Natural killer cell treated with Interleukin-12 subunit alpha and Interleukin-12 subunit beta and Interleukin-15 and Interleukin-18, amount 100 ng/mL, for 72 hours (primary cell): ENCODE results near the gene LNX2. TPM values are rescaled to one million over a fixed set of nuclear protein-coding genes. Genes with fewer than 3 reads are reported as not detected.

Experiments
- ATAC-seq, 2 donors: fragments of 150-1000 bp; cut with Tn5 transposase in 1 of 2; sonication (Bioruptor Pico), chemical (Tn5 transposase) in 1 of 2; 2 replicates each; pipeline ENCODE4 v1.10.0; 2021
- DNase-seq: peaks from one replicate; pipeline ENCODE4 v3.0.0; 2022; ENCODE audit warnings: low spot score
- H3K27ac Mint-ChIP-seq, 2 donors: 1 replicate in 1 of 2; 2 replicates in 1 of 2; pipeline ENCODE4 v1.8.0; 2022; ENCODE audit warnings: mixed read lengths in 2 of 2, mild to moderate bottlenecking in 1 of 2, moderate library complexity in 1 of 2
- H3K27me3 Mint-ChIP-seq, 2 donors: 1 replicate in 1 of 2; 2 replicates in 1 of 2; pipeline ENCODE4 v1.8.0; 2022; ENCODE audit warnings: mixed read lengths in 2 of 2
- H3K36me3 Mint-ChIP-seq: one replicate; pipeline ENCODE4 v1.8.0; 2022; ENCODE audit warnings: mixed read lengths
- H3K4me1 Mint-ChIP-seq, 2 donors: 1 replicate in 1 of 2; 2 replicates in 1 of 2; pipeline ENCODE4 v1.8.0; 2022; ENCODE audit warnings: low read depth in 2 of 2, mixed read lengths in 2 of 2, mild to moderate bottlenecking in 1 of 2
- H3K4me3 Mint-ChIP-seq: one replicate; pipeline ENCODE4 v1.8.0; 2022; ENCODE audit warnings: mixed read lengths
- H3K9me3 Mint-ChIP-seq: 2 replicates; pipeline ENCODE4 v1.8.0; 2022; ENCODE audit warnings: mixed read lengths
- total RNA-seq, 2 donors: library from RNA; stranded (reverse); gene quantifications; one replicate each; pipeline ENCODE4 v1.2.3, GENCODE V29; 2022

The LNX2 gene
- total RNA-seq, 2 donors from 2014 or later, result 4.1 to 4.2 TPM

DNA sequence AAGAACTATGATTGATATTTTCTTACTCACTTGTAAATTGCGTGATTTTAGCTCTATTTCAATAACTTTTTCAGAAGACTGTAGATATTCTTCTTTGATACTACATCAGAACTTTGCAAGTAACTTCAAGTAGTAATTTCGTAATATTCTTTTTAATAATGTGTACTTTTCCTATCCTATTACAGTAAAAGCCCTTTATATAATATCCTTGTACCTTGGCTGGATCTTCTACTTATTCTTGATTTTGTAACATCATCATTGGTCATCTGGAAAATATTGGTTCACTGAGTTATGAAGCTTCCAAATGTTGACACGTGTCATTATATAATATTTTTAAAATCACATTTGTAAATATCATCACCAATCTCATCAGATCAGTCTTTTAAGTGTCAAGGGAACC lies 33.7 kb upstream of the LNX2 start:
- H3K9me3 Mint-ChIP-seq, result peaks cover 6% of the 10 kb centered on the region
- no peaks in the 10 kb centered on the region for H3K27me3 Mint-ChIP-seq
- no peak overlapping the region for H3K4me3 Mint-ChIP-seq
- peaks cover 23% of the 10 kb centered on the region for H3K36me3 Mint-ChIP-seq
- H3K27ac Mint-ChIP-seq, result no peak overlapping the region
- DNase-seq, result no peak
- H3K4me1 Mint-ChIP-seq, result peaks cover 0 to 5% of the 10 kb centered on the region in 2 donors
- ATAC-seq, result no peak

DNA sequence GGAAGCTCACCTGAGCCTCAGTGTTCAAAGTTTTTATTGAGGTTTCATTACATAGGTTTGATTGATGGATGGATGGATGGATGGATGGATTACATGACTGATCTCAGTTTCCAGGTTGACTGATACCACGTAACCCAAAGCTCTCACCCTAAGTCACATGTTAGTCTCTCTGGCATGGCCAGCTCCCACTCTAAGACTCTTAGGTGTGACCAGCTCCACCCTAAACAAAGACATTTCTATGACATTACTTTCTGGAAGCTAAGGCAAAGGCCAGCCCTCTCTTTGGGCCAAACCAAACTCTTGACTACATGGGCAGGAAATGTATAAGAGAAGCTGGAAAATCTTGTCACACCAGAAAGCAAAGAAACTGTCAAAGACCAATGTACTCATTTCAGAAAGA lies 30.0 kb upstream of the LNX2 start:
- H3K9me3 Mint-ChIP-seq, result peaks cover 6% of the 10 kb centered on the region
- peaks cover 0 to 4% of the 10 kb centered on the region in 2 donors for H3K4me1 Mint-ChIP-seq
- H3K27me3 Mint-ChIP-seq, result no peaks in the 10 kb centered on the region
- H3K27ac Mint-ChIP-seq, result no peak overlapping the region
- ATAC-seq, result no peak
- DNase-seq, result no peak
- peaks cover 29% of the 10 kb centered on the region for H3K36me3 Mint-ChIP-seq
- H3K4me3 Mint-ChIP-seq, result no peak overlapping the region

GRCh38 chr13:27644302-27644701 lies 24.0 kb upstream of the LNX2 start:
- H3K4me1 Mint-ChIP-seq, result peaks cover 20 to 26% of the 10 kb centered on the region in 2 donors
- DNase-seq, result no peak
- no peak for ATAC-seq
- no peaks in the 10 kb centered on the region for H3K9me3 Mint-ChIP-seq
- no peaks in the 10 kb centered on the region for H3K27me3 Mint-ChIP-seq
- no peak overlapping the region for H3K27ac Mint-ChIP-seq
- peaks cover 9% of the 10 kb centered on the region for H3K36me3 Mint-ChIP-seq
- no peak overlapping the region for H3K4me3 Mint-ChIP-seq

- Mint-ChIP-seq H3K27ac (no peak overlapping the region), H3K4me1 (peaks cover 23 to 32% of the 10 kb centered on the region in 2 donors), H3K9me3 (no peaks in the 10 kb centered on the region), H3K27me3 (no peaks in the 10 kb centered on the region), H3K36me3 (peaks cover 4% of the 10 kb centered on the region), H3K4me3 (no peak overlapping the region)
- ATAC-seq, result no peak
- no peak for DNase-seq
Observed at GRCh38 chr13:27643334-27644132, 23.2 kb upstream of the LNX2 start.

DNA sequence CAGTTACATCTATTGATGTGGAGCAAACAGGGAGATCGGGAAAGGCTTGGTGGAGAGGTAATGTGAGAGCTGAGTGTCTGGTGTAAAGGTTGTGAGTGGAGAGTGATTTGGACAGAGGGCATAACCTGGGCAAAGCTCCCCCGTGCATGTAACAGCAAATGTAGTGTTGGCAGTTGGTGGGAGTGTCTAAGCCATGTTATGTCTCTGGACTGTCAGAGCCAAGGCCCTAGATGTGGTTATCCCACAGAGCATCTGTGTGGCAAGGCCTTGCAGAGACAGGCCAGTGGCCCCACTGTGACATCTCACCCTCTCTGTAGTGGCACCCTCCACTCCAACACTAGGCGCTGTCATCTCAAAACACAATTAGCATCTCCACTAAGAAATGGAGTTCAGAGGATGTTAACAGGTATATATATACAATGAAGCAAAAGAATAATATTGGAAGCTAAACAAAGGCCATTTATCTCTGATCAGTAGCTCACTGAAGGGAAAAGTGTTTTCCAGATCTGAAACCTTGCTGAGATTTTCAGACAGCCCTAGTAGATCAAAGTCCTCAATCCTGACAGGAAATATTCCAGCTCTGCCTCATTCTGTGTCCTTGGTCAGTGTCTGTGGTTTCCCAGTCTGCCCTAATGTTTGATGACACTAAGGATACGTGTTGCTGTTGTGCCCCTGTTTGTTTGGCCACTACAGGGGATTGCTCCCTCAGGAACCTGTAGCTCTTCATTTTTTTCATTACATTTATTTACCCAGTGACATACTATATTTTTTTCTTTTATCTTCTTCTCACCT lies 21.6 kb upstream of the LNX2 start:
- peak; percentile 33 to 62 for ATAC-seq
- no peak for DNase-seq
- Mint-ChIP-seq H3K9me3 (no peaks in the 10 kb centered on the region), H3K27me3 (no peaks in the 10 kb centered on the region), H3K27ac (peak overlapping the region in 1 of 2 donors; percentile 1), H3K36me3 (peaks cover 4% of the 10 kb centered on the region), H3K4me3 (no peak overlapping the region), H3K4me1 (peaks cover 30 to 43% of the 10 kb centered on the region in 2 donors)

- H3K9me3 Mint-ChIP-seq, result no peaks in the 10 kb centered on the region
- no peak overlapping the region for H3K4me3 Mint-ChIP-seq
- no peak overlapping the region for H3K27ac Mint-ChIP-seq
- no peak for ATAC-seq
- no peak for DNase-seq
- peaks cover 31 to 44% of the 10 kb centered on the region in 2 donors for H3K4me1 Mint-ChIP-seq
- H3K27me3 Mint-ChIP-seq, result no peaks in the 10 kb centered on the region
- no peaks in the 10 kb centered on the region for H3K36me3 Mint-ChIP-seq
Observed at GRCh38 chr13:27639186-27639585, 18.9 kb upstream of the LNX2 start.

DNA sequence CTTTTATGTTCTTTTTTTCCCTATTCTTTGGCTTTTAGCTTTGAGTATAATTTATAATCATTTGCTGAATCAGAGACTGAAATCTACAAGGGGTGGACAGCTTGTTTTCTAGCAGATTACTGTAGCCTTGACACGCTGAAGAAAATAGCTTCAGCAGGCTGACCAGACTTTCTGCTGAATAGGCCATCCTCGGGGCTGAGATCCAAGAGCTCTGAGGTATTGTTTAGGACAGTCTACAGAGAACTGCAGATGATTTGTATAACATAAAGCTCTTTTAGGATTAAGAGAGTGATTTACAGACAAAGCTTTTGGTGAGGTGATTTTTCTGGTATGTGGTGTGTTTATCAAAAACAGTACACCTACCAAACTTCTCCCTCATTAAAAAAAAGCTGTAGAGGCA lies 18.2 kb upstream of the LNX2 start:
- ATAC-seq (no peak), DNase-seq (no peak)
- H3K4me1 Mint-ChIP-seq, result peaks cover 33 to 42% of the 10 kb centered on the region in 2 donors
- H3K9me3 Mint-ChIP-seq, result no peaks in the 10 kb centered on the region
- H3K27me3 Mint-ChIP-seq, result no peaks in the 10 kb centered on the region
- H3K4me3 Mint-ChIP-seq, result no peak overlapping the region
- no peak overlapping the region for H3K27ac Mint-ChIP-seq
- no peaks in the 10 kb centered on the region for H3K36me3 Mint-ChIP-seq

DNA sequence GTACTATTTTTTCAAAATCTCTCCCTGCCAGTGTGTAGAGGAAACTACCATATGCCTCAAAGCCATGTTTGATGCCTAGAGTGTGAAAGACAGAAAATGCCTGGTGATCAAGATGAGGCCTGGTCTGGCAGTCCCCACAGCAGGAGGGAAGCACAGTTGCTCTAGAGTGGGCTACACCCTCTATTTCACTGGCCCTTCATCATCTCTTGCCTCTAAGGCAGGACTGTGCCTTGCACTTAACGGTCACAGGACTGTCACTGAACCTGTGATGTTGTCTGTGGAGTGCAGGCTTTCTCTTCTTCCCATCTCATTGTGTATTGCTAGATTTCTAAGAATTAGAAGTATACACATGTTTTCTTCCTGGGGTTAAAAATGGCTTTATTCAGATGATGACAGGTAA lies 17.7 kb upstream of the LNX2 start:
- H3K27me3 Mint-ChIP-seq, result no peaks in the 10 kb centered on the region
- H3K4me3 Mint-ChIP-seq, result no peak overlapping the region
- ATAC-seq (no peak), DNase-seq (no peak)
- H3K27ac Mint-ChIP-seq, result no peak overlapping the region
- no peaks in the 10 kb centered on the region for H3K36me3 Mint-ChIP-seq
- H3K9me3 Mint-ChIP-seq, result no peaks in the 10 kb centered on the region
- peaks cover 30 to 37% of the 10 kb centered on the region in 2 donors for H3K4me1 Mint-ChIP-seq

GRCh38 chr13:27637289-27637626 lies 16.9 kb upstream of the LNX2 start:
- Mint-ChIP-seq H3K27me3 (no peaks in the 10 kb centered on the region), H3K4me1 (peaks cover 24 to 31% of the 10 kb centered on the region in 2 donors), H3K27ac (no peak overlapping the region), H3K9me3 (no peaks in the 10 kb centered on the region), H3K4me3 (no peak overlapping the region), H3K36me3 (peaks cover 4% of the 10 kb centered on the region)
- ATAC-seq, result no peak
- no peak for DNase-seq

- Mint-ChIP-seq H3K36me3 (peaks cover 8% of the 10 kb centered on the region), H3K27me3 (no peaks in the 10 kb centered on the region), H3K4me1 (peaks cover 21 to 30% of the 10 kb centered on the region in 2 donors), H3K9me3 (no peaks in the 10 kb centered on the region), H3K4me3 (no peak overlapping the region), H3K27ac (no peak overlapping the region)
- no peak for ATAC-seq
- DNase-seq, result no peak
Observed at GRCh38 chr13:27636589-27637288, 16.4 kb upstream of the LNX2 start.

GRCh38 chr13:27635266-27635665 lies 14.9 kb upstream of the LNX2 start:
- Mint-ChIP-seq H3K9me3 (no peaks in the 10 kb centered on the region), H3K4me1 (peaks cover 29 to 38% of the 10 kb centered on the region in 2 donors), H3K36me3 (peaks cover 8% of the 10 kb centered on the region), H3K4me3 (no peak overlapping the region), H3K27ac (no peak overlapping the region), H3K27me3 (no peaks in the 10 kb centered on the region)
- ATAC-seq (no peak), DNase-seq (no peak)

DNA sequence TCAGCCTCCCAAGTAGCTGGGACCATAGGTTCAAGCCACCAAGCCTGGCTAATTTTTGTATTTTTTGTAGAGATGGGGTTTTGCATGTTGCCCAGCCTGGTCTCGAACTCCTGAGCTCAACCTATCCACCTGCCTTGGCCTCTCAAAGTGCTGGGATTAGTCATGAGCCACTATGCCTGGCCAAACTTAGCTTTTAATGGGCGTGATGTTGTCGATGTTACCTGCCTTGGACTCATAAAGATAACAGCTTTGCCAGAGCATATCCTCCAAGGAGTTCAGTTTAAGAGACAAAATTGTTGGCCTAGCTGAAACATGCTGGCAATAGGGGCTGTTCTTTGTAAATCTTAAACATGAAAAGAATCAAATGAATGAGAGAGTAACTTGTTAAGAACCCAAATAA lies 14.5 kb upstream of the LNX2 start:
- Mint-ChIP-seq H3K27ac (no peak overlapping the region), H3K36me3 (peaks cover 8% of the 10 kb centered on the region), H3K4me1 (peaks cover 25 to 38% of the 10 kb centered on the region in 2 donors)

DNA sequence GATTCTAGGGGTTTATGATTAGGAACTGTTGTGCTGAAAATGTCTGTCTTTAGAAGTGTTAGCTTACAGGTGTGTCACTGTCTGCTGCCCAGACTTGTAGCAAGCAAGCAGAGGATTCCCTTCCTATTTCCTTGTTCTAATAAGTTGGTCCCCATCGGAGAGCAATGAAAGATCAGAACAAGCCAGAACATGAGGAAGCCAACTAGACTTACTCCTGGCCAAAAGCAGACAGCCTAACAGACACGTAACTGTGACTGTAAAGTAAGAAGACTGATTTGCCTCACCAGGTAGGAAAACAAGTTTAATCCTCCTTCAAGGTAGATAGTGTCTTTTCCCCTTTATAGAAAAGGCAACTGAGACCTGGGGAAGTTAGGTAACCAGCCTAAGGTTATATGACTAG lies 13.9 kb upstream of the LNX2 start:
- H3K27me3 Mint-ChIP-seq, result no peaks in the 10 kb centered on the region
- H3K4me3 Mint-ChIP-seq, result no peak overlapping the region
- DNase-seq, result no peak
- peaks cover 25 to 38% of the 10 kb centered on the region in 2 donors for H3K4me1 Mint-ChIP-seq
- no peak for ATAC-seq
- H3K9me3 Mint-ChIP-seq, result no peaks in the 10 kb centered on the region
- peaks cover 8% of the 10 kb centered on the region for H3K36me3 Mint-ChIP-seq
- H3K27ac Mint-ChIP-seq, result no peak overlapping the region

More for the DNA sequence above, 14.5 kb upstream of the LNX2 start:
- H3K27me3 Mint-ChIP-seq, result no peaks in the 10 kb centered on the region
- no peak overlapping the region for H3K4me3 Mint-ChIP-seq
- DNase-seq (no peak), ATAC-seq (no peak)
- H3K9me3 Mint-ChIP-seq, result no peaks in the 10 kb centered on the region

DNA sequence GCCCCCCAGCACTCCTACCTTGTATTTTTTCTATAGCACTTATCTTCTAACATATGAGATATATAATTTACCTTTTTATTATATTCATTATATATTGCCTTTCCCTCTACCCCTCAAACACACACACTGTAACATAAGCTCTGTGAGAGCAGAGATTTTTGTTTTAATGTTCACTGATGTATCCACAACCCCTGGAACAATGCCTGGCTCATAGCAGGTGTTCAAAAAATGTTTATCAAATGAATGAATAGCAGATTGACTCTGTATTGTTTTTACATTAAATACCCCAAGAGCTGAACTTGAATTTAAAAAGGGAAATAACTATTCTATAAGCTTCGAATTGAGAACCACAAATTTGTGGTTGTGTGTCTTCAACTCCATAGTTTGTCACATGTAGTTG lies 12.3 kb upstream of the LNX2 start:
- Mint-ChIP-seq H3K36me3 (peaks cover 14% of the 10 kb centered on the region), H3K4me1 (peaks cover 25 to 31% of the 10 kb centered on the region in 2 donors), H3K27ac (no peak overlapping the region), H3K4me3 (no peak overlapping the region), H3K9me3 (no peaks in the 10 kb centered on the region), H3K27me3 (no peaks in the 10 kb centered on the region)
- ATAC-seq (no peak), DNase-seq (no peak)
